Liver (tissue), 9 donors: ENCODE results near the gene ARID3A. TPM values are rescaled to one million over a fixed set of nuclear protein-coding genes. Genes with fewer than 3 reads are reported as not detected.

Source experiments
- DNase-seq: peaks from one replicate; pipeline ENCODE4 v3.0.0-alpha.2; 2017; ENCODE audit warnings: low spot score
- H3K27ac ChIP-seq, 2 donors: one replicate each; pipeline ENCODE4 v1.7.0; 2013; ENCODE audit warnings: inconsistent platforms in 2 of 2, low read length in 2 of 2, control low read depth in 1 of 2, low read depth in 1 of 2, mild to moderate bottlenecking in 1 of 2
- H3K27me3 ChIP-seq, 4 donors: one replicate each; pipeline versions ENCODE4 v1.6.1 to v1.7.0; 2013; ENCODE audit warnings: low read length in 3 of 4, inconsistent platforms in 1 of 4, mild to moderate bottlenecking in 1 of 4, moderate library complexity in 1 of 4; ENCODE audit not compliant: control insufficient read depth in 4 of 4, insufficient read depth in 4 of 4
- H3K36me3 ChIP-seq, 4 donors: one replicate each; pipeline versions ENCODE4 v1.6.1 to v1.7.0; 2013; ENCODE audit warnings: low read length in 3 of 4, mild to moderate bottlenecking in 3 of 4, low read depth in 1 of 4, moderate library complexity in 1 of 4; ENCODE audit not compliant: control insufficient read depth in 4 of 4, insufficient read depth in 3 of 4
- H3K4me1 ChIP-seq, 4 donors: one replicate each; pipeline versions ENCODE4 v1.6.1 to v1.7.0; 2013; ENCODE audit warnings: low read length in 3 of 4, mild to moderate bottlenecking in 3 of 4, moderate library complexity in 1 of 4; ENCODE audit not compliant: control insufficient read depth in 4 of 4, insufficient read depth in 4 of 4
- H3K4me3 ChIP-seq, 3 donors: one replicate each; pipeline versions ENCODE4 v1.6.1 to v1.7.0; 2013; ENCODE audit warnings: low read length in 3 of 3, control low read depth in 1 of 3, low read depth in 1 of 3, mild to moderate bottlenecking in 1 of 3
- H3K9ac ChIP-seq, 2 donors: one replicate each; pipeline ENCODE4 v1.7.0; 2013; ENCODE audit warnings: low read length in 2 of 2, mild to moderate bottlenecking in 2 of 2, moderate library complexity in 2 of 2, control low read depth in 1 of 2, low read depth in 1 of 2
- H3K9me3 ChIP-seq, 4 donors: one replicate each; pipeline versions ENCODE4 v1.6.1 to v1.7.0; 2013; ENCODE audit warnings: low read length in 3 of 4; ENCODE audit not compliant: control insufficient read depth in 4 of 4
- CTCF ChIP-seq: fragments of 150-350 bp; IDR thresholded peaks from 2 replicates; pipeline ENCODE4 v1.5.1; 2017; ENCODE audit warnings: improper control_type of control experiment, low read depth, low read length; ENCODE audit not compliant: missing input control
- EGR1 ChIP-seq, 2 donors: IDR thresholded peaks; 2 replicates each; pipeline ENCODE4 v1.6.1; 2016 to 2018; ENCODE audit warnings: antibody characterized with exemption in 2 of 2, low read depth in 2 of 2
- FOXA1 ChIP-seq: IDR thresholded peaks from 2 replicates; pipeline ENCODE4 v1.6.1; 2016; ENCODE audit warnings: antibody characterized with exemption
- FOXA2 ChIP-seq: IDR thresholded peaks from 2 replicates; pipeline ENCODE4 v1.6.1; 2016; ENCODE audit warnings: antibody characterized with exemption
- HNF4A ChIP-seq, 2 donors: conservative IDR thresholded peaks; 2 replicates each; pipeline ENCODE4 v1.6.1; 2016; ENCODE audit warnings: antibody characterized with exemption in 2 of 2, mild to moderate bottlenecking in 2 of 2
- JUND ChIP-seq, 2 donors: IDR thresholded peaks; 2 replicates each; pipeline ENCODE4 v1.6.1; 2016; ENCODE audit warnings: antibody characterized with exemption in 2 of 2
- NR2F2 ChIP-seq: IDR thresholded peaks from 2 replicates; pipeline ENCODE4 v1.6.1; 2016; ENCODE audit warnings: antibody characterized with exemption
- RAD21 ChIP-seq, 2 donors: IDR thresholded peaks; 2 replicates each; pipeline ENCODE4 v1.6.1; 2016; ENCODE audit warnings: antibody characterized with exemption in 2 of 2, mild to moderate bottlenecking in 2 of 2
- RXRA ChIP-seq, 2 donors: IDR thresholded peaks; 2 replicates each; pipeline ENCODE4 v1.6.1; 2017 to 2018; ENCODE audit warnings: antibody characterized with exemption in 2 of 2, mild to moderate bottlenecking in 1 of 2
- ZBTB33 ChIP-seq: IDR thresholded peaks from 2 replicates; pipeline ENCODE4 v1.6.1; 2016; ENCODE audit warnings: antibody characterized with exemption
- WGBS: extraction: QIAGEN DNeasy Blood & Tissue Kit; methylation state at CpG from one replicate; pipeline ENCODE4 v1.1.7; 2013; 5-methylcytosine and 5-hydroxymethylcytosine counted together
- polyA plus RNA-seq, 2 donors: library from polyadenylated mRNA; stranded (reverse) in 1 of 2; unstranded in 1 of 2; fragments of 200-250 nt in 1 of 2; fragments of >200 nt in 1 of 2; fragmentation: Nextera tagmentation in 1 of 2; extraction: Ambion mirVana in 1 of 2; gene quantifications; one replicate each; pipeline versions ENCODE4 v1.2.1 to v1.2.3, GENCODE V29; 2013 to 2015
- total RNA-seq, 2 donors: library from RNA; depleted of rRNA; stranded (reverse); fragments of >200 nt; gene quantifications; one replicate each; pipeline ENCODE4 v1.2.3, GENCODE V29; 2014
- TF ChIP-seq, protein P1 (sequence below): IDR thresholded peaks from 2 replicates; pipeline ENCODE4 v1.6.1; 2016; ENCODE audit warnings: antibody characterized with exemption, mild to moderate bottlenecking
- TF ChIP-seq, protein P2 (sequence below): IDR thresholded peaks from 2 replicates; pipeline ENCODE4 v1.6.1; 2016; ENCODE audit warnings: antibody characterized with exemption
- donor health status: healthy.
- donor health status: healthy.
- donor health status: healthy.
- donor health status: healthy.
- donor health status: healthy.

ARID3A gene
- total and polyA plus RNA-seq, 4 donors, result 0.74 to 42.4 (median 3.1) TPM

GRCh38 chr19:938233-938923 is 12.5 kb downstream of the ARID3A start (continued):
- TF ChIP-seq, protein P1, sequence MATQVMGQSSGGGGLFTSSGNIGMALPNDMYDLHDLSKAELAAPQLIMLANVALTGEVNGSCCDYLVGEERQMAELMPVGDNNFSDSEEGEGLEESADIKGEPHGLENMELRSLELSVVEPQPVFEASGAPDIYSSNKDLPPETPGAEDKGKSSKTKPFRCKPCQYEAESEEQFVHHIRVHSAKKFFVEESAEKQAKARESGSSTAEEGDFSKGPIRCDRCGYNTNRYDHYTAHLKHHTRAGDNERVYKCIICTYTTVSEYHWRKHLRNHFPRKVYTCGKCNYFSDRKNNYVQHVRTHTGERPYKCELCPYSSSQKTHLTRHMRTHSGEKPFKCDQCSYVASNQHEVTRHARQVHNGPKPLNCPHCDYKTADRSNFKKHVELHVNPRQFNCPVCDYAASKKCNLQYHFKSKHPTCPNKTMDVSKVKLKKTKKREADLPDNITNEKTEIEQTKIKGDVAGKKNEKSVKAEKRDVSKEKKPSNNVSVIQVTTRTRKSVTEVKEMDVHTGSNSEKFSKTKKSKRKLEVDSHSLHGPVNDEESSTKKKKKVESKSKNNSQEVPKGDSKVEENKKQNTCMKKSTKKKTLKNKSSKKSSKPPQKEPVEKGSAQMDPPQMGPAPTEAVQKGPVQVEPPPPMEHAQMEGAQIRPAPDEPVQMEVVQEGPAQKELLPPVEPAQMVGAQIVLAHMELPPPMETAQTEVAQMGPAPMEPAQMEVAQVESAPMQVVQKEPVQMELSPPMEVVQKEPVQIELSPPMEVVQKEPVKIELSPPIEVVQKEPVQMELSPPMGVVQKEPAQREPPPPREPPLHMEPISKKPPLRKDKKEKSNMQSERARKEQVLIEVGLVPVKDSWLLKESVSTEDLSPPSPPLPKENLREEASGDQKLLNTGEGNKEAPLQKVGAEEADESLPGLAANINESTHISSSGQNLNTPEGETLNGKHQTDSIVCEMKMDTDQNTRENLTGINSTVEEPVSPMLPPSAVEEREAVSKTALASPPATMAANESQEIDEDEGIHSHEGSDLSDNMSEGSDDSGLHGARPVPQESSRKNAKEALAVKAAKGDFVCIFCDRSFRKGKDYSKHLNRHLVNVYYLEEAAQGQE, result no peak
- no peak for TF ChIP-seq JUND (IDR thresholded peaks at IDR 0.05)
- TF ChIP-seq NR2F2, result no peak
- TF ChIP-seq FOXA2, result no peak

DNA sequence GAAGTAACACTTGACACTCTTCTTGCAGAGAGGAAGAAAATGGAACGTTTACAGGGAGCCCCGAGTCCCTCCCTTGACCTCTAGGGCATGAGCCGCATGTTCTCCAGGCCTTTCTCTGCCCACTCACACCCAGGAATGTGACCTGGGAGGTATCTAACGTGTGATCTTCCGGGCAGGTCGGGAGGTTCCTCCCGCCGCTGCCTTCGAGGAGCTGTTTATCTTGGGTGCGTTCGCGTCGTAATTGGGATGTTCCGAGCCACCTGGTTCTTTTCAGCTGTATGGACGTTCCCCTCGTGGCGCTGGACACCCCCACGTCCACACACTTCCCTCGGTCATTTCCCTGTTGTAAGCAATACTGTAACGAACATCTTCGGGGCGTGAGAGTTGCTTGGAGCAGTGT is 13.6 kb downstream of the ARID3A start:
- TF ChIP-seq RAD21 (IDR thresholded peaks at IDR 0.05) (no peak), NR2F2 (no peak), HNF4A (conservative IDR thresholded peaks at IDR 0.05) (no peak)
- Histone ChIP-seq H3K27ac (no peak overlapping the region), H3K36me3 (no peaks in the 10 kb centered on the region), H3K4me1 (peaks cover 26 to 44% (median 34%) of the 10 kb centered on the region in 4 donors), H3K9ac (no peak overlapping the region), H3K4me3 (no peak overlapping the region), H3K9me3 (no peaks in the 10 kb centered on the region), H3K27me3 (no peaks in the 10 kb centered on the region)
- 90% methylated on average over 22 of the region's 22 CpGs for WGBS
- DNase-seq, result no peak

DNA sequence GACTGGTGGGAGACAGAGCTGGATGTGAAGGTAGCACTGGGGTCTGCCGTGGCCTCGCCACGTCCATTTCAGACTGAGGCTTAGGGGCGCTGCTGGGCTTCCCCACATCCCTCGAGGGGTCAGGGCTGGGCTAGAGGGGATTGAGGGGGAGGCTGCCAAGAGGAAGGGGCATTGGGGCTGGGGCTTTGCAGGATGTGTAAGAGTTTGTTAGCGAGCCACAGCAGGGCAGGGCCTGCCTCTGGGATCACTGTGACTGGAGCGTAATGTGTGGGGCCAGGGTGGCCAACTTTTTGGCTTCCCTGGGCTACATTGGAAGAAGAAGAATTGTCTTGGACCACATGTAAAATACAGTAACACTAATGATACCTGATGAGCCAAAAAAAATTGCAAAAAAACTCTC is 14.1 kb downstream of the ARID3A start:
- Histone ChIP-seq H3K27ac (peak overlapping the region; percentile 77 to 89), H3K36me3 (no peaks in the 10 kb centered on the region), H3K9me3 (no peaks in the 10 kb centered on the region), H3K4me3 (no peak overlapping the region), H3K4me1 (peaks cover 24 to 39% (median 30%) of the 10 kb centered on the region in 4 donors), H3K27me3 (no peaks in the 10 kb centered on the region), H3K9ac (no peak overlapping the region)
- 98% methylated on average over 7 of the region's 7 CpGs for WGBS
- no peak for DNase-seq
- TF ChIP-seq CTCF (no peak), HNF4A (conservative IDR thresholded peaks at IDR 0.05) (no peak), EGR1 (IDR thresholded peaks at IDR 0.05; ENCODE audit: low read depth in 2 of 2) (no peak), ZBTB33 (no peak), JUND (IDR thresholded peaks at IDR 0.05) (no peak), RXRA (IDR thresholded peaks at IDR 0.05) (no peak), FOXA1 (no peak), NR2F2 (no peak), FOXA2 (no peak)
- TF ChIP-seq, protein P2, sequence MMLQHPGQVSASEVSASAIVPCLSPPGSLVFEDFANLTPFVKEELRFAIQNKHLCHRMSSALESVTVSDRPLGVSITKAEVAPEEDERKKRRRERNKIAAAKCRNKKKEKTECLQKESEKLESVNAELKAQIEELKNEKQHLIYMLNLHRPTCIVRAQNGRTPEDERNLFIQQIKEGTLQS, result no peak
